Mesenchymal stem cell (in vitro differentiated cells and primary cell): ENCODE data around the gene CRACR2A.

Source experiments
- DNase-seq: peaks from one replicate; pipeline ENCODE4 v3.0.0-alpha.2; 2013
- H2AFZ ChIP-seq: one replicate; pipeline ENCODE4 v1.6.1; 2013; ENCODE audit warnings: low read depth, mild to moderate bottlenecking, control low read depth, inconsistent platforms, low read length, moderate library complexity
- H2AK5ac ChIP-seq: 2 replicates; pipeline ENCODE4 v1.6.1; 2013; ENCODE audit warnings: low read length, moderate library complexity, mild to moderate bottlenecking, inconsistent platforms; ENCODE audit not compliant: severe bottlenecking
- H2BK120ac ChIP-seq: one replicate; pipeline ENCODE4 v1.6.1; 2013; ENCODE audit warnings: low read depth, mild to moderate bottlenecking, inconsistent platforms, low read length, moderate library complexity
- H2BK12ac ChIP-seq, 2 experiments: one replicate each; pipeline ENCODE4 v1.6.1; 2013; ENCODE audit warnings: inconsistent platforms in 2 of 2, low read length in 2 of 2, mild to moderate bottlenecking in 2 of 2, moderate library complexity in 2 of 2, control low read depth in 1 of 2
- H2BK15ac ChIP-seq: one replicate; pipeline ENCODE4 v1.6.1; 2013; ENCODE audit warnings: mild to moderate bottlenecking, low read depth, inconsistent platforms; ENCODE audit not compliant: poor library complexity, severe bottlenecking
- H2BK5ac ChIP-seq: 2 replicates; pipeline ENCODE4 v1.6.1; 2013; ENCODE audit warnings: low read depth, mild to moderate bottlenecking, low read length, control low read depth, inconsistent platforms; ENCODE audit not compliant: poor library complexity, severe bottlenecking
- H3K14ac ChIP-seq, 2 experiments: one replicate each; pipeline ENCODE4 v1.6.1; 2013; ENCODE audit warnings: inconsistent platforms in 2 of 2, low read length in 2 of 2, control low read depth in 1 of 2, mild to moderate bottlenecking in 1 of 2, moderate library complexity in 1 of 2
- H3K18ac ChIP-seq, 2 experiments: one replicate each; pipeline ENCODE4 v1.6.1; 2013; ENCODE audit warnings: inconsistent platforms in 2 of 2, low read length in 2 of 2, control low read depth in 1 of 2, low read depth in 1 of 2, mild to moderate bottlenecking in 1 of 2
- H3K23ac ChIP-seq, 2 experiments: one replicate each; pipeline ENCODE4 v1.6.1; 2013; ENCODE audit warnings: inconsistent platforms in 2 of 2, low read length in 2 of 2, mild to moderate bottlenecking in 2 of 2, moderate library complexity in 2 of 2, control low read depth in 1 of 2
- H3K27ac ChIP-seq: 2 replicates; pipeline ENCODE4 v1.5.1; 2013; ENCODE audit warnings: mild to moderate bottlenecking, moderate library complexity, low read length, control low read depth, inconsistent platforms; ENCODE audit not compliant: poor library complexity, severe bottlenecking
- H3K27me3 ChIP-seq, 2 experiments: 2 replicates each; pipeline versions ENCODE4 v1.6.1 to v1.7.0; 2013; ENCODE audit warnings: low read length in 2 of 2, mild to moderate bottlenecking in 2 of 2, moderate library complexity in 2 of 2, control low read depth in 1 of 2, inconsistent platforms in 1 of 2; ENCODE audit not compliant: control insufficient read depth in 1 of 2, insufficient read depth in 1 of 2
- H3K36me3 ChIP-seq, 2 experiments: 2 replicates each; pipeline versions ENCODE4 v1.6.1 to v1.7.0; 2013; ENCODE audit warnings: low read length in 2 of 2, control low read depth in 1 of 2, inconsistent platforms in 1 of 2, low read depth in 1 of 2, mild to moderate bottlenecking in 1 of 2; ENCODE audit not compliant: insufficient read depth in 2 of 2, control insufficient read depth in 1 of 2
- H3K4ac ChIP-seq, 2 experiments: one replicate each; pipeline ENCODE4 v1.6.1; 2013; ENCODE audit warnings: inconsistent platforms in 2 of 2, low read length in 2 of 2, mild to moderate bottlenecking in 2 of 2, moderate library complexity in 2 of 2, control low read depth in 1 of 2, low read depth in 1 of 2
- H3K4me1 ChIP-seq: 2 replicates; pipeline ENCODE4 v1.6.1; 2013; ENCODE audit warnings: low read depth, low read length, control low read depth; ENCODE audit not compliant: control insufficient read depth, insufficient read depth
- H3K4me2 ChIP-seq: 2 replicates; pipeline ENCODE4 v1.6.1; 2013; ENCODE audit warnings: low read length, mild to moderate bottlenecking, inconsistent platforms; ENCODE audit not compliant: poor library complexity, severe bottlenecking
- H3K4me3 ChIP-seq, 2 experiments: 2 replicates each; pipeline versions ENCODE4 v1.5.1 to v1.7.0; 2013; ENCODE audit warnings: low read length in 2 of 2, mild to moderate bottlenecking in 2 of 2, control low read depth in 1 of 2, low read depth in 1 of 2; ENCODE audit not compliant: insufficient read depth in 1 of 2
- H3K79me1 ChIP-seq: replicated peaks from 2 replicates; pipeline ENCODE4 v1.6.1; 2013; ENCODE audit warnings: mild to moderate bottlenecking, control low read depth, low read length, inconsistent platforms; ENCODE audit not compliant: poor library complexity, severe bottlenecking
- H3K9ac ChIP-seq: 2 replicates; pipeline ENCODE4 v1.7.0; 2013; ENCODE audit warnings: mild to moderate bottlenecking, low read length, moderate library complexity
- H3K9me3 ChIP-seq: 2 replicates; pipeline ENCODE4 v1.7.0; 2013; ENCODE audit warnings: mild to moderate bottlenecking, low read length; ENCODE audit not compliant: control insufficient read depth
- H4K8ac ChIP-seq: one replicate; pipeline ENCODE4 v1.6.1; 2013; ENCODE audit warnings: inconsistent platforms, mild to moderate bottlenecking, low read length, moderate library complexity
- H4K91ac ChIP-seq: one replicate; pipeline ENCODE4 v1.6.1; 2013; ENCODE audit warnings: mild to moderate bottlenecking, low read length, inconsistent platforms
- WGBS: methylation state at CpG from one replicate; pipeline ENCODE4 v1.1.7; 2013; ENCODE audit warnings: mixed read lengths; 5-methylcytosine and 5-hydroxymethylcytosine counted together

The CRACR2A gene

GRCh38 chr12:3645091-3645490 lies 107.8 kb downstream of the CRACR2A start:
- no peaks in the 10 kb centered on the region for H3K79me1 ChIP-seq
- H4K91ac ChIP-seq = no peak overlapping the region
- no peak overlapping the region for H2BK15ac ChIP-seq
- H4K8ac ChIP-seq = no peak overlapping the region
- 89% methylated on average over 4 of the region's 4 CpGs for WGBS
- H3K18ac ChIP-seq = no peak overlapping the region
- no peak overlapping the region for H3K27ac ChIP-seq
- no peak overlapping the region for H3K9ac ChIP-seq
- no peak overlapping the region for H3K23ac ChIP-seq
- H2AK5ac ChIP-seq = no peak overlapping the region
- no peak overlapping the region for H2BK5ac ChIP-seq
- peaks cover 4 to 17% of the 10 kb centered on the region in 2 experiments for H3K36me3 ChIP-seq
- no peak overlapping the region for H3K4ac ChIP-seq
- H3K9me3 ChIP-seq = no peaks in the 10 kb centered on the region
- no peak overlapping the region for H2AFZ ChIP-seq
- H3K4me2 ChIP-seq = no peak overlapping the region
- H2BK12ac ChIP-seq = no peak overlapping the region
- peaks cover 2% of the 10 kb centered on the region for H3K4me1 ChIP-seq
- H2BK120ac ChIP-seq = no peak overlapping the region
- DNase-seq = no peak
- H3K4me3 ChIP-seq = no peak overlapping the region
- H3K14ac ChIP-seq = no peak overlapping the region
- H3K27me3 ChIP-seq = no peaks in the 10 kb centered on the region

DNA sequence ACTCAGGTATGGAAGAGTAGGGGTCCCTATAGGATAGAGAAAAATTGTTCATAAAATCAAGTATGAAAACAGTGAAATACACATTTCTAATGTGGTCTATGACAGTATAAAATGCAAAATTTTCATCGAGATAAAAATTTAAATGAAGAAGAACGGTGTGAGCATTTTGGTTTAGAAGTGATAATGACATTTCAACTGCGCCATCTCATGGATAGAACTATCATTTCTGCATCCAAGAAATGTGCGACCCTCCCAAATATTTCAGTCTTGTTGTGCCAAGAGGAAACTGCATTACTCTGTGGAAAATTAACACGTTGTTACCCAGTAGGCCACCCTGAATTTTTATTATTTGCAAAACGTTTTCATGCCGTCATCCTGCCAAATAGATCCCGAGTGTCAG lies 108.8 kb downstream of the CRACR2A start:
- no peak overlapping the region for H3K23ac ChIP-seq
- no peaks in the 10 kb centered on the region for H3K79me1 ChIP-seq
- no peak overlapping the region for H4K8ac ChIP-seq
- H3K9me3 ChIP-seq = no peaks in the 10 kb centered on the region
- H3K4me2 ChIP-seq = no peak overlapping the region
- no peak overlapping the region for H3K27ac ChIP-seq
- H2BK120ac ChIP-seq = no peak overlapping the region
- peaks cover 2% of the 10 kb centered on the region for H3K4me1 ChIP-seq
- H2BK12ac ChIP-seq = no peak overlapping the region
- no peak overlapping the region for H2AK5ac ChIP-seq
- no peak overlapping the region for H2BK15ac ChIP-seq
- no peak for DNase-seq
- no peak overlapping the region for H2BK5ac ChIP-seq
- no peak overlapping the region for H2AFZ ChIP-seq
- no peak overlapping the region for H3K4ac ChIP-seq
- H3K18ac ChIP-seq = no peak overlapping the region
- H3K36me3 ChIP-seq = peaks cover 4 to 17% of the 10 kb centered on the region in 2 experiments
- H3K9ac ChIP-seq = no peak overlapping the region
- no peak overlapping the region for H3K14ac ChIP-seq
- H3K4me3 ChIP-seq = no peak overlapping the region
- 81% methylated on average over 8 of the region's 8 CpGs for WGBS
- H4K91ac ChIP-seq = no peak overlapping the region
- no peaks in the 10 kb centered on the region for H3K27me3 ChIP-seq

DNA sequence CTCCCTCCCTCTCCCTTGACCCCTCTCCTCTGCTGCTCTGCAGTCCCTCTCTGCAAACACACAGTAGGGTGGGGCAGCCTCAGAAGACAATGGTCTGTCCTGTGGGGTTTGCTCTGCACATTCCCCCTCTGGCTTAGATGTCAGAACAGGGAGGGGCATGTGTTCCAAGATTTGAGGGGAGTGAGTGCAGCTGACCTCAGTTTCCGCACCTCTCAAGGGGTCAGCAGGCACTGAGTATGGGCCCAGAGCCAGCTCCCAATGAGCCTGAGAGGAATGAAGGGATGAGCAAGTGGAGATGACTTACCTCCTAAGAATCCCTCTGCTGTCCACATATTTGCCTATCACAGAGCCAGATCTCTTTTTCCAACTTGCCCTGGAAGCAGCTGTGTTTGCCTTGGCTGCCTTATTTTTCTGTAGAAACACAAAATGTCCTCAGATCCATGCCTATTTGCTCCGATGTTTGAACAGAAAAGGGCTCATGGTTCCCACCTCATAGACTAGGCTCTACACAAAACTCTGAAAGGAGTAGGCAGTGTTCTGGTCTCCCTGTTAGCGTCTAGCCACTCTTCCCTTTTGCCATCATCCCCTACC lies 111.4 kb downstream of the CRACR2A start:
- Histone ChIP-seq H3K9ac (no peak overlapping the region), H2AFZ (no peak overlapping the region), H3K9me3 (no peaks in the 10 kb centered on the region), H3K27ac (no peak overlapping the region), H3K14ac (no peak overlapping the region), H3K27me3 (no peaks in the 10 kb centered on the region), H4K8ac (no peak overlapping the region), H3K36me3 (peaks cover 0 to 8% of the 10 kb centered on the region in 2 experiments), H3K23ac (no peak overlapping the region), H3K79me1 (no peaks in the 10 kb centered on the region), H4K91ac (no peak overlapping the region), H3K4ac (no peak overlapping the region), H2BK5ac (no peak overlapping the region), H3K4me3 (no peak overlapping the region), H3K4me2 (no peak overlapping the region), H3K18ac (no peak overlapping the region), H2BK15ac (no peak overlapping the region), H3K4me1 (peaks cover 2% of the 10 kb centered on the region), H2BK12ac (no peak overlapping the region), H2BK120ac (no peak overlapping the region), H2AK5ac (no peak overlapping the region)
- peak; percentile 63 for DNase-seq
- WGBS = 42% methylated on average over 3 of the region's 3 CpGs

DNA sequence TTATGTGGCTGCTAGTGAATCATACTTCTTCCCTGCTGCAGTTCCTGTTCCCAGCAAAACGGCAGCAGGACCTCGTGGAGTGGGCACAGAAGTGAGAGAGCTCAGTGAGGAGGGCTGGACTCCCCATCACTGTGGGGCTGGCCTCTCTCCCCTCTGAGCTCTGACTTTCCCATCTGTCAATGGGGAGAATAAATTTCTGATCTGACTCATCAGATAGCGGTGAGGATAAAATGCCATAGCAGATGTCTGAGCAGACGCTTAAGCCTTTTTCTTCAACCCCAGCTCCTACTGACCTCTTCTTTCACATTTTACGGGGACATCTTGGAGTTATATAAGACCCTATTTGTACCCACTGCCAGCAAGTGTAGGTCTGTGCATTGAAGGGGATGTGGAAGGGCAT lies 116.6 kb downstream of the CRACR2A start:
- no peaks in the 10 kb centered on the region for H3K36me3 ChIP-seq
- no peak overlapping the region for H3K14ac ChIP-seq
- H3K27me3 ChIP-seq = no peaks in the 10 kb centered on the region
- no peak overlapping the region for H2AFZ ChIP-seq
- no peak overlapping the region for H3K27ac ChIP-seq
- H3K18ac ChIP-seq = no peak overlapping the region
- no peak for DNase-seq
- peaks cover under 1% of the 10 kb centered on the region for H3K4me1 ChIP-seq
- H2BK12ac ChIP-seq = no peak overlapping the region
- WGBS = 75% methylated on average over 4 of the region's 5 CpGs
- no peak overlapping the region for H3K4ac ChIP-seq
- no peak overlapping the region for H2AK5ac ChIP-seq
- H4K91ac ChIP-seq = no peak overlapping the region
- no peak overlapping the region for H3K4me3 ChIP-seq
- H3K23ac ChIP-seq = no peak overlapping the region
- no peak overlapping the region for H2BK5ac ChIP-seq
- no peak overlapping the region for H2BK120ac ChIP-seq
- H3K9me3 ChIP-seq = no peaks in the 10 kb centered on the region
- H3K9ac ChIP-seq = no peak overlapping the region
- H2BK15ac ChIP-seq = no peak overlapping the region
- no peaks in the 10 kb centered on the region for H3K79me1 ChIP-seq
- H3K4me2 ChIP-seq = no peak overlapping the region
- no peak overlapping the region for H4K8ac ChIP-seq
